GM11168 (cell line): ENCODE data around the gene TAGLN.

Experiments used
- in situ Hi-C: fragments of 300-500 bp; cut with MboI; formaldehyde crosslinking; loops from one replicate; pipeline ENCODE4 v1.12.0; 2022; ENCODE audit warnings: low sequenced_read_pairs; ENCODE audit not compliant: unreplicated experiment

Gene TAGLN

DNA sequence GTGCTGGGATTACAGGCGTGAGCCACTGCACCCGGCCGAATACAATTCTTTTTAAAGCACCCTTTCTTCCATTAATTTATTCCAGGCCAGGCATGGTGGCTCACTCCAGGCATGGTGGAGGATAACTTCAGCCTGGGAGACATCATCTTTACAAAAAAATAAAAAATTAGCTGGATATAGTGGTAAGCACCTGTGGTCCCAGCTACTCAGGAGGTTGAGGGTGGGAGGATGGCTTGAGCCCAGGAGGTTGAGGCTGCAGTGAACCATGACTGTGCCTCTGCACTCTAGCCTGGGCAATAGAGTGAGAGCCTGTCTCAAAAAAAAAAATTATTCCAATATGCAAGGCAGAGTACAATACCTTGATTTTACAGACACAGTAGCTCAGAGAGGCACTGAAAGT, 11.4 kb downstream of the TAGLN start:
- in situ Hi-C loops, result no loop called here

DNA sequence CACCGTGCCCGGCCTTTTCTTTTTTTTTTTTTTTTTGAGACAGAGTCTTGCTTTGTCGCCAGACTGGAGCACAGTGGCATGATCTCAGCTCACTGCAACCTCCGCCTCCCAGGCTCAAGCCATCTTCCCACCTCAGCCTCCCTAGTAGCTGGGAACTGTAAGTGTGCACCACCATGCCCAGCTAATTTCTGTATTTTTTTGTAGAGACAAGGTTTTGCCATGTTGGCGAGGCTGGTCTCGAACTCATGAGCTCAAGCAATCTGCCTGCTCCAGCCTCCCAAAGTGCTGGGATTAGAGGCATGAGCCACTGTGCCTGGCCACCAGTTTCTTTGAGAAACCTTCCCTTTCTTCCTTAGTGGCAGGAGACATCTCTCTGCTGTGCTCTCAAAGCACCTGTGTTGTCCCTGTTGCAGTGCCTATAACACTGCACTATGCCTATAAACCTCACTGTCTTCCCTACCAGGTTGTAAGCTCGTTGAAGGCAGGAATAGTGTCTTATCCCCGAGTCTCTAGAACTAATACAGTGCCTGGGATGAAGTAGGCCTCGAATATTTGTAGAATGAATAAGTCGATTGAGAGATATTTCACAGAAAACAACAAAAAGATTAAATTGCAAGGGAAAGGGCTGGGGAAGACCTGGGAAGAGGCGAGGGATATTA, 13.7 kb downstream of the TAGLN start:
- in situ Hi-C loops, result no loop called here

DNA sequence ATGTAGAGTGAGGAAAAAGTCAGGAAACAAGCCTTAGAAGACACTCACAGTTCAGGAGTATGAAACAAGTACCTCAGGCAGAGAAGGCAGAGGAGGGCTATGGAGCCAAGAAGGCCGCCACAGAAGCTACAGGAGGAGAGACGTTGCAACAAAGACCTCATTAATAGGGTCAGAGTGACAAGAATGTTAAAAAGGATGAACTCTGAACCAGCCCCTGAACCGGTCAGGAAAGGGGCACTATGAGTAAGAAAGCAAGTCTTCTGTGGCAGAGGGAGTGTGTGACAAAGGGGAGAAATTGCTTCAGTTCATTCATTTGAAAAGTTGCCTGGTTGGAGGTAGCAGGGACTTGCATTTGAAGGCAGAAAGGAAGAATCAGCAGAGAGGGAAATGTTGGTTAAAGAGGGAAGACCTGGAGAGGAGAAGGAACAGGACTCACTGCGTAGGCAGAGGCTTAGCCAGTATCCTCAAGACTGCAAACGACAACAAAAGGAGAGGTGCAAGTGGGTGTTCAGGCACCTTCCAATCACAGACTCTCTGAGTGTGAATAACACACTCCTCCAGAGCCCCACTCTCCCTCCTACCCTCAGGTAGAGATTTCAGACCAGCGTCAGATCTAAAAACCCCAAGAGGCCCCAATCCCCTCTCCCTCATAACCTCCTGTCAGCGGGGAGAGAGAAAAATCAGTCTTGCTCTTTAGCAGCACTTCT, 15.4 kb downstream of the TAGLN start:
- in situ Hi-C loops, result no loop called here

DNA sequence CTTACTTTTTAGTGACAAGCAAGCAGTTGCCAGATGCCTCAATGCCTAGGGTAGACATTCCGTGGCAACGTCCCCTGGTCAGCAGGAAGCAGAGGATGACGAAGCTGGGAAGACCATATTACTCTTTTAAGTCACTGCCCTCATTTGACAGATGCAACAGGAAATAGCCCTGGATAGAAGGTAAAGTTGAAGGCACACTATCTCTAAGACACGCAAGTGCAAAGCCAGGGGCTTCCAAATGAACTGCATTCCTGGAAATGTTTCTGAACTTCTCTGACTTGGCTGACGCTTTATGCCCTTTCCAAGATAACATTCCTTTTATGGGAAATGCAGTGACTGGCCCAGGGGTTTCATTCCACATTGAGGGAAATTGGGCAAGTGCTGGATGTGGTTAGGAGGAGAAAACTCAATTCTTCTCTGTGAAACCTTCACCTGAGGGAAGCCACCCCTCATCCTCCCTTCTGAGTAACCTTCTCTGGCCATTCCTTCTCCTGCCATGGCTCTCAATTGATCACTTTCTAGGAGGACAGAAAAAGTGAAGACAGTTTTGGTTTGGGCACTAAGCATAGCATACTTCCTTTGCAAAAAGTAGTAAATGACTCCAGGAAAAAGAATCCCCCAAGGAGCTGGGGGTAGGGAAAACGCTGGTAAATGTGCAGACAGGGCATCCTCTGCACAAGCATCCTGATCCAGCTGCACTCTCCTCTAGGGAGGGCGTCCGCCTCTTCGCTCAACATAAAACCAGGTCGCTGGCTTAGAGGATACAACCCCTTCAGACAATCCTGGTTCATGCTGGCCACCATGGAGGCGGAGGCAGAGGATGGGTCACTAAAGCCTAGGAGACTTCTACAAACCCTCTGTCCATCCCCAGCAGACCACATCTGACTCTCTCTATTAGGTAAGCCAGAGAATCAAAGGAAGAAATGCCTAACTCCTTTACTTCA, 18.2 kb downstream of the TAGLN start:
- in situ Hi-C loops, result no loop called here

DNA sequence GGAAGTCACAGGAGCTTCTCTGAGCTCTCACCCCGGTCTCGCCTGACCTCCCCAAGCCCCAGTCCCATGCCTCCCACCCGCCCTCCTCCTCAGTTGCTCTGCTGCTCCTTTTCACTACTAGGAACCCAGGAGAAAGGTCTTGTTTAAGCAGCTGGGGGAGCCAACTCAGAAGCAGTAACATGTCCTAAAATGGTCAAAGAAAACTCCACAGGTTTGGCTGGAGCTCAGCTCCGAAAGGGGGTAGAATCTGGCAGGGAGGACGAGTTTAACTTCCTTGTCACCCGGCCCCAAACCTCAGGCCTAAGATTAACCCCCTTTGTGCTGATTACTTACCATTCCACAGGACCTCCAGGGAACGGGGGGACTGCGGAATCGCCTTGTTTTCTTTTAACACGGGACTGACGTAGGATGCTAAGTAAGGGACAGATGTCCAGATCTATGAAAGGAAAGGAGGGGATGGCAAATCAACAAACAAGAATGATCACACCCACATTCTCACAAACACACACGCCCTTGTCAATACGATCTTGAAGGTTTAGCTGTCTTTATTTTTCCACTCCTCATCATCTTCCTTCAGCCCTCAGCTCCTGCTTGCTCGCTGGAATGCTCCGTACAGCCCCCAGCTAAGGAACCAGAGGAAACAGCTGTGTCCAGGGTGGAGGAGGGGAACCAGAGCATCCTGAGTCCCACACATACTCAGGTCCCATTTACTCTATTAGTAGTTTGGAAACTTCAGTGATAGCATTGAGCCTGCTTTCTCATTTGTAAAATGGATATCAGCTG, 19.2 kb downstream of the TAGLN start:
- in situ Hi-C loops, result no loop called here

DNA sequence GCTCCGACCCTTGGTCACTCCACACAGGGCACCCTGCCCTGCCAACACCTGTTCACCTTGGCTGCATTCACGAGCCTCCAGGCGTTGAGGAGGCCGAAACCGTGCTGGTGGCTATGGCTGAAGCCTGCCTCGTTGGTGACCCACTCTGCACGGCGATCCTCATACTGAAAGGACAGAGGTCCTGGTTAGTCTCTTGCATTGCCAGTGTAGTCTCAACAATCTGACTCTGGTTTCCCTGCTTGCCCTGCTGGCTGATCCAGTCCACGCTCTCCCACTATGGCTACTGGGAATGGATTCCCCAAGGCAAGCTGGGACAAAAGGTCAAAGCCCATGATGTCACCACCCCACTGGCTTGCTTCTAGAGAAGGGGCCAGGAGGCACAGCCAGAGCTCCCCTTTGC, 19.8 kb downstream of the TAGLN start:
- in situ Hi-C loops, result no loop called here

DNA sequence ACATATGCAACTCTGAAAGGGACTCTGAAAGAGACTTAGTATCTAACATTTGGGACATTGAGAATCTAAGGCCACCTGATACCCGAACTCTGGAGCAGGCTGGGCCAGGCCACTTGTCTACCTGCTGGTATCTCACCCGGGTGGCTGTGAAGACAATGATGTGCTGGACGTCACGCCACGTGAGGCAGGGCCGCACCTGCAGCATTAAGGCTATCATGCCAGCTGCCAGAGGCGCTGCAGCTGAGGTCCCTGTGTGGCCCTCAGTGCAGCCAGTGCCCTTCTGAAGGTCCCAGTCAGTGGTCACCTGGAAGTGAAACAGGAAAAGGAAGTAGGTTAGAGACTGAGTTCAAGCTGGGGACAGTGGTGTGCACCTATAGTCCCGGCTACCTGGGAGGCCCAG, 20.3 kb downstream of the TAGLN start:
- in situ Hi-C loops, result no loop called here

DNA sequence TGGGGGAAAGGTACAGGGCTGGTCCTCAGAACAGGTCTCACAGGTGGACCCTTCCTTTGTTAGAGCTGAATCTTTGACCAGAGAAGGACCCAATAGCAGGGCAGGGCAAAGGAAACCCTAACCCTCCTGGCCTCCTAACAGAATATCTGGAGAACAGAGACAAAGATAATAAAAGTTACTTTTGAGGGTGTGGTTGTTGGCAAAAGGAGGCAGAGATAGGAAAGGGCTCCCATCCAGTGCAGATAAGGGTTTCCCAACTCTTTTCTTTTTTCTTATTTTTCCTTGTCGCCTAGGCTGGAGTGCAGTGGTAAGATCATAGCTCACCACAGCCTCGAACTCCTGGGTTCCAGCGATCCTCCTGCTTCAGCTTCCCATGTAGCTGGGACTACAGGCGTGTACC, 20.8 kb downstream of the TAGLN start:
- in situ Hi-C loops, result no loop called here

DNA sequence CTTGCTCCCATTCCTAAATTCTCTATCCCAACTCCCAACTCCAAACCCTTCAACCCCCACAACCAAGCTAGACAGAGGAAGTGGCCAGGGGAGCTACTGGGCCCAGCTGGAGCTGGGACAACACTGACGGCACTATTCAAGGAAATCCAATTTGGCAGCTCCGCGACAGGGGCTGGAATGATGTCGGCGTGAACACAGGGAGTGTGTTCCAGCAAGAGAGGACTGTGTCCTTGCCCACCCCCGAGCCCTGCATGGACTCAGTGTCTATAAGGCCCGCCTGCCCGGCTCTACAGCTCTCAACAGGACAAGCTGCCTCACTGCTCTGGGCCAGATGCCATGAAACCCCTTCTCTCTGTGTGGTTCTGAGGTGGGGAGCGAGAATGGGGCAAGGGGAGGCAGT, 21.4 kb downstream of the TAGLN start:
- in situ Hi-C loops, result no loop called here

DNA sequence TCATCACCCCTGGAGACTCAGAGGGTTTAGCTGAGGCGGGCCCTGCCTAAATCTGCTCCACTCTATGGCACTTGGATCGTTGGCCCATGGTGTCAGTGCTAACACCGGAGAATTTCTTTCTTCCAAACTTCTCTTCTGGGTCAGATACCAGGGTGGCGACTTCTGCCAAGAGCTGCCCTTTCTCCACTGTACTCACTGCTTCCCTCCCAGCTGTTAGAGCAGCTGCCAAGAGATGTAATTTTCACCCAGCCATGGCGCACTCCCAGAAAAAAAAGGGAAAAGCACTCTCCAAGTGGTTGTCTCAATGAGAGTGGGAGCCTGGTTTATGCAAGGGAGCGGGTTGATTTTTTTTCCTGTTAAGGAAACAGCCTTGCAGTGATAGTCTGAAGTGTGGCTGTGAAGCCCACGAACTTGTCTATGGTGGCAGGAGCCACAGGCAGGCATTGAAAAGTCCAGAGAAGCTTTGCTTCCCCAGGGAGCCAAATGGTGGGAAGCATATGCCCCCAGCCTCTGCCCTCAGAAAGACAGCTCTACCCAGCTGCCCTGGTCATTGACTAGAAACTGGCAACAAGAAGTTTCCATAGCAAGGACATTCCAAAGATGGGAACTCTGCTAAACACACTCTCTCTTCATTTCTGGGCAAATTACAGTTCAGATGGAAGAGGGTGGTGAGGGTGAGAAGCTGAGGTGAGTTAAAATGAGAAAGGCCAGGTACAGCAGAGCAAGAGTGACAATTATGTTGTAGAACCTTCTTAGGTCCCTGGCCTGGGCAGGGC, 22.0 kb downstream of the TAGLN start:
- in situ Hi-C loops, result no loop called here

DNA sequence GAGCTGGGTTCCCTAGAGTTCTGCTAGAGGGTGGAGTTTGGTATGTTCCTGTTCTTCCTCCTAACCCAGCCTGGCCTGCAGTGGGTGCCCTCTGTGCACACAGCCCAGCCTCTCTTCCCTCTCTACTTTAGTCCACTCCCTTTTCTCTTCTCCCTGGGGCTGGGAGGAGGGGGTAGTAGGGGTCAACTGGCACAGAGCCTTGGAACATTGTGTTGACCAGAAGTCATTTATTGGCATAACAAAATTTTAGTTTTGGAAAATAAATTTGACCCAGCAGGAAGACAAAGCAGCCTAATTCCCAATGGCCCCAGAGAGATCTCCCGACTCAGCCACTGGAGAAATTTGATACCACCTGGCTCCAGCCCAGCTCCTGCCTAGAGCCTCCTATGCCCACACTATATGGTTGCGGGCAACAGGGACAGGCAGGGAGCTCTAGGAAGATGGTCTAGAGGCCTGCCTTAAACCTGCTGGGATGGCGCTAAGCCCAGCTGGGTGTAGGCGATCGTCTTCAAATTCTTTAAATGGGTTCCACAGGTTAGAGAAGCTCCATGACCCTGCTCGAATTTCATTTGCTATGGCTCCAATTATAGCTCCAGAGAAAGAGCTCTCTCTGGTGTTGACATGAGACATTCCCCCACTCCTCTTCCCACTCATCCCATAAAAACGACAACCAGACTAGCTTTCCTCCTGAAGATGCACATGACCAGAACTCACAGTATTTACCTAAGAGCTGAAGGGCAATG, 22.8 kb downstream of the TAGLN start:
- in situ Hi-C loops, result no loop called here

DNA sequence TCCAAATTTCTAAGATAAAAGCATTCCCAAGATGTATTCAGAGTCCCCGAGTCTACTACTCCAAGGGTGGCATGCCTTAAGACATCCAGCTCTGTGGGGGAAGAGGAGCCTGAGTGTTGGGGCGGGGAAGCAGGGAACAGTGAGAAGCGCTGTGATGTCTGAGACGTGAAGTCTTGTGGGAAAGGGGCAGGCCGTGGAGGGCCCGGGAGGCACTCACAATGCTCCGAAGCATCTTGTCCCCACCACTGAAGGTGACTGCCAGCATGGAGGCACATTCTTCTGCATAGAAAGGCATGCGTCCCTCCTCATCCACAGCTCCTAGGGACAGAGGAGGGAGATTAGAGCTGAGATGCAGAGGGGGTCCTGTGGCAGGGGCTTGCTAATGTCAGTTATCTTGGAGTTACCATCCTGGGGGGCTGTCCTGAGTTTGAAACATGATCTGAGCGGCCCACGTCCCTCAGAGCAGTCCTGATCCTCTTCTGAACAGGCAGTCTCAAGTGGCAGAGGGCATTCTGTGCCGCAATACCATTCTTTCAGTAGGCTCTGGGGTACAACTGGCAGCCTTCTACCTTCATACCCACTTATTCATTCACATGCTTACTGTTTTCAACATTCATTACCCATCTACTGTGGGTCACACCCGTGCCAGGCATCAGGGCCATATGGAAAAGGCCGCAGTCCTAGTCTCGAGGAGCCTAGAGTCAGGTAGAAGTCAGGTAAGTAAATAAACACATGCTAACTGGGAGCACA, 24.0 kb downstream of the TAGLN start:
- in situ Hi-C loops, result no loop called here

DNA sequence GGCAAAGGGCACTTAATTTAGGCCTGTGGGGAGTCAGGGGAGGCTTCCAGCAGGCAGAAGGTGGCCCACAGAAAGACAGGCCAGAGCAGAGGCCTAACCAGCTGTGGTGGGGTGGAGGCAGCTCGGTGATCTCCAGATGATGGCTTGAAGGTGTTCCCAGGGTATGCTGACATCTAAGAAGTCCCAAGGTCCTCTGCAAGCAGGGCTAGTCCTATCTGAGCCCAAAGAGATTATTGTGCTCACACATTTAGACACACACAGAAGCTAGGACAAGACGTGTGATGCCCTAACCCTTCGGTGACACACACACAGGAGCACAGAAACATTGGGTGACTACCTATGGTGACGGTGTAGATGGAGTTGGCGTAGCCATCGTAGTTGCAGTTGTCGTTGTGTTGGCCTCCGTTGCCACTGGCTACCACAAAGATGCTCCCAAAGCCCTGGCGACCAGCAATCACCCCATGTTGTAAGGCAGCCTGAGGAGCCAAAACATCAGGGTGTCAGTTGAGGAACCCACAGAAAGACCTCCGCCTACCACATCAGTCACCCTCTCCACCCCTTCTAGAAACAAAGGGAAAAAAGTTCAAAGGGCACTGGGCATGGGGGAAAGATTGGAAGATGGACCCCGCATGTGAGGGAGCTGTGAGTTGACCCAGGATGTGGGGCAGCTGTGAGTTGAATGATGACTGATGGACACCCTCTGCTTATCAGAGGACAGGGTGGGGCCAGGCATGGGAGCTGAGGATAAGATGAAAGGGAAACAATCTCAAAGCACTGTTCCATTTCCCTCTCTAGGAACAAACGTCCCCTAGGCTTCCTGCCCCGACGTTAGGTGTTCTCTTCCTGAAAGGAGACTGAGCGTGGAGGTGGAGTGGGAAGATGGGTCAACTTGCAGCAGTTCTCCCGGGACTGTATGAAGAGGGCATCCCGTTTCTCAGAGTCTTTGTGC, 24.8 kb downstream of the TAGLN start:
- in situ Hi-C loops, result no loop called here

DNA sequence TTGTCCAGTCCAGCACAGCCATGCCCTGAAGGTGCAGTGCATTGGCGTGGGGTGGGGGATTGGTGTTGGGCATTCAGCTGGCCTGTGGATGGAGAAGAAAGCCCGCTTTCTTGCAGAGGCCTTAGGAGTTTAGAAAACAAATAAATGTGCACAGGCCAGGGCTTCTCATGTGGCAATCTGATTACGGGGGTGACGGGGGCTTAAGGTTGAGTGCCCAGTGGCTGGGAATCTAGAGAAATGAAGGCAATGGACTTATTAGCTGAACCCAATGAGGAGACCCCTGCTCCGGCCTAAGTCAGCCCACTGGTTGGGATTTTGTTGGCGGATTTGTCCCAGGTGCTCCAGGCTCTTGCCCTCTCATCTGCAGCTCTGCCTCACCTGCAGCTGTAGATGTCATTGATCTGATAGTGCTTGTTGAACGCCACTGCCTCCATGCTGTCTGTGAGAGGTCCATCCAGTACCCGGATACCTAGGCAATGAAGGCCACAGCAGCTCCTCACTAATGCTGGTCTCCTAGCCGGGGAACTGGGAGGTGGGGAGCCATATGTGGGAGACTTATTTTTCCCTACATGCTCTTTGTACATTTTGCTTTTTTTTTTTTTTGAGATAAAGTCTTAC, 26.5 kb downstream of the TAGLN start:
- in situ Hi-C loops, result no loop called here

DNA sequence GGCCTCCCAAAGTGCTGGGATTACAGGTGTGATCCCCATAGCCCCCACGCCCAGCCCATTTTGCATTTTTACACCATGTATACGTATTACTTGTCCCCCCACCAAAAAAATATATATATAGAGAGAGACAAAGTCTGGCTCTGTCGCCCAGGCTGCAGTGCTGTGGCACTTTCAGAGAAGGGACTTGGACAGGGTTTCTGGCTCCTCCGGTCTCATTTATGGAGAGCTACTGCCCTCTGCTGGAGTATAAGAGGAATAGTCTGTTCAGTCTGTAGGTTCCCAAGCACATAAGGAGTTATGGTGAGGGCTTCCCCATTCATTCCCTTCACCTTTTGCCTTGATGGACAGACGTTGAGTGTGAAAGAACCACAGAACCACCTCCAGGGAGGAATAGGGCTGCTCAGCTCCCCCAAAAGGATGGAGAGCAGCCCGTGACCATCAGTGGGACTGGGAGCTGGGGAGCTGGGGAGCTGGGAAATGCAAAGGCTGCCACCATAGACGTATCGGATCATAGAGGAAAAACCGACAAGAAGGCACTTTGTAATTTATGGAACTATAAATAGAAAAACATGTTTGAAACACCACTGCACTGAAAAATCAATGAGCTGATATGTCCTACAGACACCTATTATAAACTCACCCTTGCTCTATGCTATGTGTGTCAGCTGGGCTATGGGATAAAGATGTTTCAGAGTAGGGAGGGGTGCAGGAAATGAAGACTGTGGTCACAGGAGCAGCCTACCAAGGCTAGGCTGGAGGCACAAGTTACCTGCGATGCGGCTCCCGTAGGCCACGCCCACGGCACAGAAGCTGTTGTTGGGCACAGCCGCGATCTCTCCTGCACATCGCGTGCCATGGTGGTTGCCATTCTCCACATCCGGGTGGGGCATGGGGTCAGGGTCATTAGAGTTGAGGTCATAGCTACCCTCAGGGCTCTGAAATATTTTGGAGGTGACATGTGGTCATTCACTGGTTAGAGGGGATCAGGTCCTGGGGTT, 27.5 kb downstream of the TAGLN start:
- in situ Hi-C loops, result no loop called here

DNA sequence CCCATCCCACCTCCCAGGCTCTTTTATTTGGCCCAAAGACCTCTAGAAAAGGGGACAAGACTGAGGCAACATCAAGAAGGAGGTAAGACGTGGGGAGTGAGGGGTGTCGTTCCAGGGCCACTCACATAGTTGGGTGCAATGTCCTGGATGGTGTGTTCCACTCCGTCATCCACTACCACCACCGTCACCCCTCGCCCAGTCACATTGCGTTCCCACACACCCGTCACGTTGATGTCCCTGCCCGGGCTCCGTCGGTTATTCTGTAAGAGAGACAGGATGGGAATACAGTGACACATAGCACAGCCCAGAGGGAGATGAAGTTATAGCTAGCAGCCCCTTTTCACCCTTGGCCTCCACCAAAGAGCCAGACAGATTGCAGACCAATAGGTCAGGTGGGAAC, 28.9 kb downstream of the TAGLN start:
- in situ Hi-C loops, result no loop called here
